Measurements from ENCODE around the gene HES3.

Gene HES3

GRCh38 chr1:6280761-6281451, 36.9 kb downstream of the HES3 start:
- no peak for DNase-seq (ENCODE audit: low spot score)

- no peak for DNase-seq (ENCODE audit: low spot score)
Observed at GRCh38 chr1:6281511-6282402, 37.8 kb downstream of the HES3 start.

- no peak for DNase-seq (ENCODE audit: low spot score)
Observed at GRCh38 chr1:6282577-6283270, 38.7 kb downstream of the HES3 start.

DNA sequence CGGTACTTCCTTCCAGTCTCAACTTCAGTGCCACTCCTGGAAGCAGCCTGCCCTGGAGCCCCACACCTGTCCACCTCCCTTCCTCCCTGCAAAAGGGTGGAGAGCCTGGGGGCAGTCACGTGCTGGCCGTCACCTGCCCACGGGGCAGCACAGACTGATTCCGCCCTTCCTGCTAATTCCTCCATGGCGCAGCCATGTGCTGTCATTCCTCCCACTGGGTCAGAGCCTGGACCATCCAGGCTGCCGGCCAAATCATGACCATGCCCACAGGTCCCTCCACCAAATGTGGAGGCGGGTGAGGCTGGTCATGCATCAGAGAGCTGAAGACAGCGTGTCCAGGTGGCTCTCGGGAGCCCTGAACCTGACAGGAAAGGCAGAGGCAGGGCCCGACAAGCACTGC, 41.4 kb downstream of the HES3 start:
- DNase-seq (ENCODE audit: low spot score): no peak

- no peak for DNase-seq (ENCODE audit: low spot score)
Observed at GRCh38 chr1:6286266-6286665, 42.3 kb downstream of the HES3 start.

GRCh38 chr1:6287029-6287428, 43.0 kb downstream of the HES3 start:
- DNase-seq (ENCODE audit: low spot score): no peak

GRCh38 chr1:6287431-6287886, 43.5 kb downstream of the HES3 start:
- DNase-seq (ENCODE audit: low spot score): peak; percentile 48

- DNase-seq (ENCODE audit: low spot score): no peak
Observed at GRCh38 chr1:6288026-6288425, 44.0 kb downstream of the HES3 start.

- DNase-seq (ENCODE audit: low spot score): no peak
Observed at GRCh38 chr1:6288665-6289064, 44.7 kb downstream of the HES3 start.

- DNase-seq (ENCODE audit: low spot score): no peak
Observed at GRCh38 chr1:6292102-6292501, 48.1 kb downstream of the HES3 start.

DNA sequence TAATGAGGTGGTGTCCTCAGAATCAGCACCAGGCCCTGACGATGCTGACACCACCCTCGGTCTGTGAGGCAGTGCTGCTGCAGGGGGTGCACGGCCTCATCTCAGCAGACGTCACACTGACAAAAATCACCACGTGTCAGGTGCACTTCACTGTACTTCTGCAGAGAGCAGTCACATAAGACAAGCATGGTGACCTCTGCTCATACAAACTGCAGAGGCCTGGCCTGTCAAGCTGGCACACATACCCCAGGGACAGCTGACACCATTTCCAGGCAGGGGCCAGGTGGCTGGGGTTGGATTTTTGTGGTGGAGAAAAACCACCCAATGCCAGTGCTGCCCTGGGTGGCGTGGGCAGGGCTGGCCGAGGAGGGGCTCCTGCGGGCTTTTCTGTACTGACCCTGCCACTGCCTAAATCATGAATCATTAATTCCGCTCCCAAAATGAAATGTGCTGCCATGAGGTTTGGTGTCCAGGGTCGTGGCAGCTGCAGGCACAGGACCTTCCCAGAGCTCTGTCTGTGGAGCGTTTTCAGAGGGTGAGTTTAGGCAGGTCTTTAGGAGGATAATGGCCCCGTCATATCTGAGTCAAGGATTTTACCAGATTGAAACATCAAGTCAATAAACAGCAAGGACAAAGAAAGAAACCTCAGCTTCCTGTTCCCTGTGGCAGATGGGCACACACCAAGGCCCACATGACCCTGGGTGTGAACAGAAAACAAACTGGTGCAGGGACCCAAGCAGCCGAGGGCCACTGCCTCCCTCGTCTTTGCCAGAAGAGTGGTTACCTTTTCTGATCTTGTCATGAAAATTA, 50.3 kb downstream of the HES3 start:
- DNase-seq (ENCODE audit: low spot score): no peak

GRCh38 chr1:6294890-6295556, 51.0 kb downstream of the HES3 start:
- no peak for DNase-seq (ENCODE audit: low spot score)

All from pons (tissue), 1 donor.